ENCODE data around the gene STARD9. TPM values are rescaled to one million over a fixed set of nuclear protein-coding genes. Genes with fewer than 3 reads are reported as not detected.

STARD9 gene
- total and polyA plus RNA-seq, 2 of the 13 experiments (the other 11 are each of a cell fraction or from before 2014, with no cell fraction given): 5.3 to 7.5 TPM

DNA sequence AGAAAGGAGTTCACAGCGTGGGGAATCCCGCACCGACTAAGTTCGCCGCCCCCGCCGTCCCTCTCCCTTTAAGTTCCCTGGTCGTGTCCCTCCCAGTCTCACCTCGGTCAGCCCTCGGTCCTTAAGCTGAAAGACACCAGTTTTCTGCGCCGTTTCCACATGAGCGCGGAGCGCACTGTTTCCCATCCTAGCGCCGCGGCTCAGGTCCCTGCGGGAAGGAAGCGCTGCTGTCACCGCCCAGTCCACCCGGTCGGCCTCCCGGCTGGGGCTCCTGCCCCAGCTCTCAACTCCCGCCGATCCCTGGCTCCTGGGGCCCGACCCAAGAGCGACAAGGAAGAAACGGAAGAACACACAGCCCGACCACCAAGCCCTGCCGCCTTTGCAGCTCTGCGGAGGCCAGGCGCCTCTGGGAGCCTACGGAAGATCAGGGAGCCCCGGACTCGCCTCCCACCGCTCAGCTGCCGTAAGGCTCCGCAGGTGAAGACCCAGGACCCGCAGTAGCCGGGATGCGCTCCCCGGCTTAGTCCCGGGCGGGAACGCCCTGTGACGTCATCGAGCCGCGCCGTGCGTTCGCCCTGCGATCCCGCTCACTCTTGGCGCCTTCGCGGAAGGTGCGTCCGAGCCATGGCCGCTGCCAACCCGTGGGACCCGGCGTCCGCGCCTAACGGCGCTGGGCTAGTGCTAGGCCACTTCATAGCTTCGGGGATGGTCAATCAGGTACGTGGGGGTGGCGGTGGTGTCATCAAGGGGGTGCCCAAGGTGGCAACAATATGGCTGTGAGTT, 27.0 kb upstream of the STARD9 start, which contains the start of the genes HAUS2 and LRRC57 (continued):
- TF ChIP-seq, protein P1, sequence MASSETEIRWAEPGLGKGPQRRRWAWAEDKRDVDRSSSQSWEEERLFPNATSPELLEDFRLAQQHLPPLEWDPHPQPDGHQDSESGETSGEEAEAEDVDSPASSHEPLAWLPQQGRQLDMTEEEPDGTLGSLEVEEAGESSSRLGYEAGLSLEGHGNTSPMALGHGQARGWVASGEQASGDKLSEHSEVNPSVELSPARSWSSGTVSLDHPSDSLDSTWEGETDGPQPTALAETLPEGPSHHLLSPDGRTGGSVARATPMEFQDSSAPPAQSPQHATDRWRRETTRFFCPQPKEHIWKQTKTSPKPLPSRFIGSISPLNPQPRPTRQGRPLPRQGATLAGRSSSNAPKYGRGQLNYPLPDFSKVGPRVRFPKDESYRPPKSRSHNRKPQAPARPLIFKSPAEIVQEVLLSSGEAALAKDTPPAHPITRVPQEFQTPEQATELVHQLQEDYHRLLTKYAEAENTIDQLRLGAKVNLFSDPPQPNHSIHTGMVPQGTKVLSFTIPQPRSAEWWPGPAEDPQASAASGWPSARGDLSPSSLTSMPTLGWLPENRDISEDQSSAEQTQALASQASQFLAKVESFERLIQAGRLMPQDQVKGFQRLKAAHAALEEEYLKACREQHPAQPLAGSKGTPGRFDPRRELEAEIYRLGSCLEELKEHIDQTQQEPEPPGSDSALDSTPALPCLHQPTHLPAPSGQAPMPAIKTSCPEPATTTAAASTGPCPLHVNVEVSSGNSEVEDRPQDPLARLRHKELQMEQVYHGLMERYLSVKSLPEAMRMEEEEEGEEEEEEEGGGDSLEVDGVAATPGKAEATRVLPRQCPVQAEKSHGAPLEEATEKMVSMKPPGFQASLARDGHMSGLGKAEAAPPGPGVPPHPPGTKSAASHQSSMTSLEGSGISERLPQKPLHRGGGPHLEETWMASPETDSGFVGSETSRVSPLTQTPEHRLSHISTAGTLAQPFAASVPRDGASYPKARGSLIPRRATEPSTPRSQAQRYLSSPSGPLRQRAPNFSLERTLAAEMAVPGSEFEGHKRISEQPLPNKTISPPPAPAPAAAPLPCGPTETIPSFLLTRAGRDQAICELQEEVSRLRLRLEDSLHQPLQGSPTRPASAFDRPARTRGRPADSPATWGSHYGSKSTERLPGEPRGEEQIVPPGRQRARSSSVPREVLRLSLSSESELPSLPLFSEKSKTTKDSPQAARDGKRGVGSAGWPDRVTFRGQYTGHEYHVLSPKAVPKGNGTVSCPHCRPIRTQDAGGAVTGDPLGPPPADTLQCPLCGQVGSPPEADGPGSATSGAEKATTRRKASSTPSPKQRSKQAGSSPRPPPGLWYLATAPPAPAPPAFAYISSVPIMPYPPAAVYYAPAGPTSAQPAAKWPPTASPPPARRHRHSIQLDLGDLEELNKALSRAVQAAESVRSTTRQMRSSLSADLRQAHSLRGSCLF (CRISPR knock-in tag; IDR thresholded peaks at IDR 0.05; ENCODE audit: borderline replicate concordance): no peak; the same call in 1 of the 2 replicates
- TF ChIP-seq TBX3 (IDR thresholded peaks at IDR 0.05; ENCODE audit: borderline replicate concordance): 0 out of 2 replicates have a peak, but pooled peaks have one; percentile 8
- TF ChIP-seq, protein P2, sequence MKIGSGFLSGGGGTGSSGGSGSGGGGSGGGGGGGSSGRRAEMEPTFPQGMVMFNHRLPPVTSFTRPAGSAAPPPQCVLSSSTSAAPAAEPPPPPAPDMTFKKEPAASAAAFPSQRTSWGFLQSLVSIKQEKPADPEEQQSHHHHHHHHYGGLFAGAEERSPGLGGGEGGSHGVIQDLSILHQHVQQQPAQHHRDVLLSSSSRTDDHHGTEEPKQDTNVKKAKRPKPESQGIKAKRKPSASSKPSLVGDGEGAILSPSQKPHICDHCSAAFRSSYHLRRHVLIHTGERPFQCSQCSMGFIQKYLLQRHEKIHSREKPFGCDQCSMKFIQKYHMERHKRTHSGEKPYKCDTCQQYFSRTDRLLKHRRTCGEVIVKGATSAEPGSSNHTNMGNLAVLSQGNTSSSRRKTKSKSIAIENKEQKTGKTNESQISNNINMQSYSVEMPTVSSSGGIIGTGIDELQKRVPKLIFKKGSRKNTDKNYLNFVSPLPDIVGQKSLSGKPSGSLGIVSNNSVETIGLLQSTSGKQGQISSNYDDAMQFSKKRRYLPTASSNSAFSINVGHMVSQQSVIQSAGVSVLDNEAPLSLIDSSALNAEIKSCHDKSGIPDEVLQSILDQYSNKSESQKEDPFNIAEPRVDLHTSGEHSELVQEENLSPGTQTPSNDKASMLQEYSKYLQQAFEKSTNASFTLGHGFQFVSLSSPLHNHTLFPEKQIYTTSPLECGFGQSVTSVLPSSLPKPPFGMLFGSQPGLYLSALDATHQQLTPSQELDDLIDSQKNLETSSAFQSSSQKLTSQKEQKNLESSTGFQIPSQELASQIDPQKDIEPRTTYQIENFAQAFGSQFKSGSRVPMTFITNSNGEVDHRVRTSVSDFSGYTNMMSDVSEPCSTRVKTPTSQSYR (CRISPR knock-in tag; IDR thresholded peaks at IDR 0.05; ENCODE audit: borderline replicate concordance): no peak
- TF ChIP-seq MAFK (conservative IDR thresholded peaks at IDR 0.05 in 1 of 2, IDR thresholded peaks at IDR 0.05 in 1 of 2; ENCODE audit: low read length in 2 of 2): no peak
- peak; percentile 75 for TF ChIP-seq MED1 (CRISPR knock-in tag; IDR thresholded peaks at IDR 0.05)
- no peak for TF ChIP-seq MBNL3 (CRISPR knock-in tag; conservative IDR thresholded peaks at IDR 0.05)
- TF ChIP-seq, protein P3, sequence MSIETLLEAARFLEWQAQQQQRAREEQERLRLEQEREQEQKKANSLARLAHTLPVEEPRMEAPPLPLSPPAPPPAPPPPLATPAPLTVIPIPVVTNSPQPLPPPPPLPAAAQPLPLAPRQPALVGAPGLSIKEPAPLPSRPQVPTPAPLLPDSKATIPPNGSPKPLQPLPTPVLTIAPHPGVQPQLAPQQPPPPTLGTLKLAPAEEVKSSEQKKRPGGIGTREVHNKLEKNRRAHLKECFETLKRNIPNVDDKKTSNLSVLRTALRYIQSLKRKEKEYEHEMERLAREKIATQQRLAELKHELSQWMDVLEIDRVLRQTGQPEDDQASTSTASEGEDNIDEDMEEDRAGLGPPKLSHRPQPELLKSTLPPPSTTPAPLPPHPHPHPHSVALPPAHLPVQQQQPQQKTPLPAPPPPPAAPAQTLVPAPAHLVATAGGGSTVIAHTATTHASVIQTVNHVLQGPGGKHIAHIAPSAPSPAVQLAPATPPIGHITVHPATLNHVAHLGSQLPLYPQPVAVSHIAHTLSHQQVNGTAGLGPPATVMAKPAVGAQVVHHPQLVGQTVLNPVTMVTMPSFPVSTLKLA (IDR thresholded peaks at IDR 0.05): 0 out of 2 replicates have a peak, but pooled peaks have one; percentile 1
- TF ChIP-seq ZNF121 (CRISPR knock-in tag; IDR thresholded peaks at IDR 0.05): no peak
- TF ChIP-seq, protein P4, sequence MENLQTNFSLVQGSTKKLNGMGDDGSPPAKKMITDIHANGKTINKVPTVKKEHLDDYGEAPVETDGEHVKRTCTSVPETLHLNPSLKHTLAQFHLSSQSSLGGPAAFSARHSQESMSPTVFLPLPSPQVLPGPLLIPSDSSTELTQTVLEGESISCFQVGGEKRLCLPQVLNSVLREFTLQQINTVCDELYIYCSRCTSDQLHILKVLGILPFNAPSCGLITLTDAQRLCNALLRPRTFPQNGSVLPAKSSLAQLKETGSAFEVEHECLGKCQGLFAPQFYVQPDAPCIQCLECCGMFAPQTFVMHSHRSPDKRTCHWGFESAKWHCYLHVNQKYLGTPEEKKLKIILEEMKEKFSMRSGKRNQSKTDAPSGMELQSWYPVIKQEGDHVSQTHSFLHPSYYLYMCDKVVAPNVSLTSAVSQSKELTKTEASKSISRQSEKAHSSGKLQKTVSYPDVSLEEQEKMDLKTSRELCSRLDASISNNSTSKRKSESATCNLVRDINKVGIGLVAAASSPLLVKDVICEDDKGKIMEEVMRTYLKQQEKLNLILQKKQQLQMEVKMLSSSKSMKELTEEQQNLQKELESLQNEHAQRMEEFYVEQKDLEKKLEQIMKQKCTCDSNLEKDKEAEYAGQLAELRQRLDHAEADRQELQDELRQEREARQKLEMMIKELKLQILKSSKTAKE (CRISPR knock-in tag; IDR thresholded peaks at IDR 0.05; ENCODE audit: borderline replicate concordance): peak; percentile 38; the same call in 1 of the 2 replicates
- TF ChIP-seq ZNF841 (CRISPR knock-in tag; IDR thresholded peaks at IDR 0.05; ENCODE audit: borderline replicate concordance): no peak
- peak; percentile 95 for TF ChIP-seq WIZ (CRISPR knock-in tag; IDR thresholded peaks at IDR 0.05)
